ENCODE measurements around the gene EID3.

DNA sequence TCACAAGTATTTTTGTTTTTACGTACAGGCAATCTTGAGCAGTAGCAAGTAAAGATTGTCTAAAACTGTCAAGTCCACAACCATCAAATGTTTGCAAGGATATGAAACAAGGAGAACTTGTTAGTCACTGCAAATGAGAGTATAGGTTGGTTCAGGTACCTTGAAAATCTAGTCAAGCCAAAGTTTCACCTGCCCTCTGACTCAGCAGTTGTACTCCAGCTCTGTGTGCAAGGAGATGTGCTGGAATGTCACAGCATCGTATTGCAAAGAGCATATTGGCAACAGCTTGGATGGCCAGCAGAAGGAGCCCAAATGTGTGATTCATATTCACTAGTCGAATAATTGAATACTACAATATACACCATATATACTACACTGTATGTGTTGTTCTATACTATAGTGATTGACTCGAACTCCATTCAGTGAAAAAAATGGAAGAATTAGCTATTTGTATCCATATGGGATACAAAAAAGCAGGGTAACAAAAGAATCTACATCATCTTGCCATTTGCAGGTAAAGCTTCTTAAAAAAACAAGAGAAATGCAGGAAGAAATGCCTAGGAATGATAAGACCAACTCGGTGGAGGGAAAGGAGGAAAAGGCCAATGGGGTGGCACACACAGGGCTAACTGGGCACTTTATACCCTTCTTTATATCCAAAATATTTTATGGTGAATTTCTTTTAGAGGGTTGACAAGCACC is 44.0 kb downstream of the EID3 start:
- TF ChIP-seq, protein P1, sequence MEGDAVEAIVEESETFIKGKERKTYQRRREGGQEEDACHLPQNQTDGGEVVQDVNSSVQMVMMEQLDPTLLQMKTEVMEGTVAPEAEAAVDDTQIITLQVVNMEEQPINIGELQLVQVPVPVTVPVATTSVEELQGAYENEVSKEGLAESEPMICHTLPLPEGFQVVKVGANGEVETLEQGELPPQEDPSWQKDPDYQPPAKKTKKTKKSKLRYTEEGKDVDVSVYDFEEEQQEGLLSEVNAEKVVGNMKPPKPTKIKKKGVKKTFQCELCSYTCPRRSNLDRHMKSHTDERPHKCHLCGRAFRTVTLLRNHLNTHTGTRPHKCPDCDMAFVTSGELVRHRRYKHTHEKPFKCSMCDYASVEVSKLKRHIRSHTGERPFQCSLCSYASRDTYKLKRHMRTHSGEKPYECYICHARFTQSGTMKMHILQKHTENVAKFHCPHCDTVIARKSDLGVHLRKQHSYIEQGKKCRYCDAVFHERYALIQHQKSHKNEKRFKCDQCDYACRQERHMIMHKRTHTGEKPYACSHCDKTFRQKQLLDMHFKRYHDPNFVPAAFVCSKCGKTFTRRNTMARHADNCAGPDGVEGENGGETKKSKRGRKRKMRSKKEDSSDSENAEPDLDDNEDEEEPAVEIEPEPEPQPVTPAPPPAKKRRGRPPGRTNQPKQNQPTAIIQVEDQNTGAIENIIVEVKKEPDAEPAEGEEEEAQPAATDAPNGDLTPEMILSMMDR (IDR thresholded peaks at IDR 0.05) = no peak
- TF ChIP-seq POLR2A (IDR thresholded peaks at IDR 0.05) = no peak

Data from prostate gland (tissue), 2 donors.